Measurements from ENCODE around the gene SKP1. TPM values are rescaled to one million over a fixed set of nuclear protein-coding genes. Genes with fewer than 3 reads are reported as not detected.
A peak's percentile ranks its signal among the peaks of the same experiment; 100 is the strongest.

SKP1 gene
- total and polyA plus RNA-seq, 12 donors: 65.2 to 675 (median 483) TPM

GRCh38 chr5:134175921-134176510 lies 734 bp downstream of the SKP1 start:
- peaks cover 0 to 28% (median 22%) of the 10 kb centered on the region in 9 donors for H3K36me3 ChIP-seq
- peaks cover 6 to 58% (median 43%) of the 10 kb centered on the region in 9 donors for H3K4me1 ChIP-seq
- WGBS, 2 donors: 1% methylated on average over 31 of the region's 31 CpGs
- ATAC-seq: peak; percentile 18 to 49 (median 32)
- no peaks in the 10 kb centered on the region for H3K9me3 ChIP-seq
- no peak for TF ChIP-seq CTCF (IDR thresholded peaks at IDR 0.05)
- H3K27me3 ChIP-seq: no peaks in the 10 kb centered on the region
- intact Hi-C loops (cut with DNase I): loop anchor here in 3 of 10 donors (5.0 to 10.0 kb wide), 2 partner anchors 51 to 189 kb away; partner anchors contain the start of genes CDKL3 (in 2 of the 3) and PPP2CA (in 1 of the 3)
- DNase-seq: peak in 1 of 2 donors; percentile 21
- H3K4me3 ChIP-seq: peak overlapping the region; percentile 57 to 99 (median 86)
- peak overlapping the region; percentile 97 to 100 (median 100) for H3K27ac ChIP-seq

GRCh38 chr5:134174841-134175839 lies 1.6 kb downstream of the SKP1 start:
- 25 to 30% methylated on average over 10 of the region's 10 CpGs for WGBS, 2 donors
- DNase-seq (no peak), ATAC-seq (no peak)
- Histone ChIP-seq H3K4me1 (peaks cover 6 to 67% (median 46%) of the 10 kb centered on the region in 9 donors), H3K9me3 (no peaks in the 10 kb centered on the region), H3K27me3 (no peaks in the 10 kb centered on the region), H3K36me3 (peaks cover 0 to 37% (median 31%) of the 10 kb centered on the region in 9 donors), H3K27ac (peak overlapping the region in 8 of 10 donors; percentile 97 to 100 (median 100)), H3K4me3 (peak overlapping the region; percentile 57 to 99 (median 86))
- intact Hi-C loops (cut with DNase I): loop anchor here in 3 of 10 donors (5.0 to 10.0 kb wide), 2 partner anchors 52 to 190 kb away; partner anchors contain the start of genes CDKL3 (in 2 of the 3) and PPP2CA (in 1 of the 3)
- no peak for TF ChIP-seq CTCF (IDR thresholded peaks at IDR 0.05)

GRCh38 chr5:134171972-134172371 lies 4.8 kb downstream of the SKP1 start:
- Histone ChIP-seq H3K4me1 (peaks cover 5 to 72% (median 46%) of the 10 kb centered on the region in 9 donors), H3K36me3 (peaks cover 0 to 69% (median 56%) of the 10 kb centered on the region in 9 donors), H3K27me3 (no peaks in the 10 kb centered on the region), H3K9me3 (no peaks in the 10 kb centered on the region), H3K4me3 (no peak overlapping the region), H3K27ac (no peak overlapping the region)
- ATAC-seq (no peak), DNase-seq (no peak)
- no peak for TF ChIP-seq CTCF (IDR thresholded peaks at IDR 0.05)
- 92 to 95% methylated on average over 4 of the region's 4 CpGs for whole genome bisulfite sequencing, 2 donors
- intact Hi-C loops (cut with DNase I): loop anchor here in 2 of 10 donors (10.0 kb wide), 1 partner anchor 193 kb away; the partner anchor contains the start of gene CDKL3 (in 2 of the 2)

GRCh38 chr5:134162592-134162991 lies 14.2 kb downstream of the SKP1 start:
- ATAC-seq (no peak), DNase-seq (no peak)
- intact Hi-C loops (cut with DNase I): no loop called here
- no peak for TF ChIP-seq CTCF (IDR thresholded peaks at IDR 0.05)
- 97% methylated on average over 5 of the region's 5 CpGs for WGBS, 2 donors
- H3K36me3 ChIP-seq: peaks cover 0 to 100% (median 67%) of the 10 kb centered on the region in 9 donors
- no peaks in the 10 kb centered on the region for H3K27me3 ChIP-seq
- H3K27ac ChIP-seq: no peak overlapping the region
- peaks cover 0 to 4% (median 0%) of the 10 kb centered on the region in 9 donors for H3K4me1 ChIP-seq
- H3K9me3 ChIP-seq: peaks cover 0 to 5% (median 0%) of the 10 kb centered on the region in 11 donors
- H3K4me3 ChIP-seq: no peak overlapping the region
